GM12865 (cell line): ENCODE data around the gene TIMM44.

Experiments used
- DNase-seq: peaks from one replicate; pipeline ENCODE4 v3.0.0; 2010; ENCODE audit warnings: low read depth
- H3K4me3 ChIP-seq: 2 replicates; pipeline ENCODE4 v1.5.1; 2011; ENCODE audit warnings: mild to moderate bottlenecking, low read depth, low read length, control low read depth
- TF ChIP-seq, protein P1 (sequence below): IDR thresholded peaks from 2 replicates; pipeline ENCODE4 v1.5.1; 2011; ENCODE audit warnings: low read length, control low read depth, low read depth, inconsistent platforms; ENCODE audit not compliant: insufficient read depth; ENCODE audit errors: missing control alignments

Gene TIMM44

DNA sequence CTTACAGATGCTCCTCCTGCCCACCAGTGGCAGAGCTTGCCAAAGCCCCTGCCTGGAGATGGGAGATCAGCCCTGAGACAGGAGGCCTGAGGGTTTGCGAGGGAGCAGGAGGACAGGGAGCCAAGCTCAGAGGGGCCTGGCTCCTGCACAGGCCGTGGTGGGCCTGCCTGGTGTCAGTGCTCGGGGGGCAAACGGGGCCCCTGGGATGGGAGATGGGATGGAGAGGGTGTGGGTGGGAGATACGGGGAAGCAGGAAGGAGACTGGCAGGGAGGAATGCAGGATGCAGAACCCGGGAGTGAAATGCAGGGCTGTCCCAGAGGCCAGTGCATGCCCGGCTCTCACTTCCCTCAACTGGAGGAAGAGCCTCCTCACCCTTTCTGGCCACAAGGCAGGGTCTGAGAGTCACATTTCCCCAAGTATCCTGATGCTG is 42.0 kb upstream of the TIMM44 start:
- TF ChIP-seq, protein P1, sequence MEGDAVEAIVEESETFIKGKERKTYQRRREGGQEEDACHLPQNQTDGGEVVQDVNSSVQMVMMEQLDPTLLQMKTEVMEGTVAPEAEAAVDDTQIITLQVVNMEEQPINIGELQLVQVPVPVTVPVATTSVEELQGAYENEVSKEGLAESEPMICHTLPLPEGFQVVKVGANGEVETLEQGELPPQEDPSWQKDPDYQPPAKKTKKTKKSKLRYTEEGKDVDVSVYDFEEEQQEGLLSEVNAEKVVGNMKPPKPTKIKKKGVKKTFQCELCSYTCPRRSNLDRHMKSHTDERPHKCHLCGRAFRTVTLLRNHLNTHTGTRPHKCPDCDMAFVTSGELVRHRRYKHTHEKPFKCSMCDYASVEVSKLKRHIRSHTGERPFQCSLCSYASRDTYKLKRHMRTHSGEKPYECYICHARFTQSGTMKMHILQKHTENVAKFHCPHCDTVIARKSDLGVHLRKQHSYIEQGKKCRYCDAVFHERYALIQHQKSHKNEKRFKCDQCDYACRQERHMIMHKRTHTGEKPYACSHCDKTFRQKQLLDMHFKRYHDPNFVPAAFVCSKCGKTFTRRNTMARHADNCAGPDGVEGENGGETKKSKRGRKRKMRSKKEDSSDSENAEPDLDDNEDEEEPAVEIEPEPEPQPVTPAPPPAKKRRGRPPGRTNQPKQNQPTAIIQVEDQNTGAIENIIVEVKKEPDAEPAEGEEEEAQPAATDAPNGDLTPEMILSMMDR, result no peak
- DNase-seq, result no peak
- no peak overlapping the region for H3K4me3 ChIP-seq

DNA sequence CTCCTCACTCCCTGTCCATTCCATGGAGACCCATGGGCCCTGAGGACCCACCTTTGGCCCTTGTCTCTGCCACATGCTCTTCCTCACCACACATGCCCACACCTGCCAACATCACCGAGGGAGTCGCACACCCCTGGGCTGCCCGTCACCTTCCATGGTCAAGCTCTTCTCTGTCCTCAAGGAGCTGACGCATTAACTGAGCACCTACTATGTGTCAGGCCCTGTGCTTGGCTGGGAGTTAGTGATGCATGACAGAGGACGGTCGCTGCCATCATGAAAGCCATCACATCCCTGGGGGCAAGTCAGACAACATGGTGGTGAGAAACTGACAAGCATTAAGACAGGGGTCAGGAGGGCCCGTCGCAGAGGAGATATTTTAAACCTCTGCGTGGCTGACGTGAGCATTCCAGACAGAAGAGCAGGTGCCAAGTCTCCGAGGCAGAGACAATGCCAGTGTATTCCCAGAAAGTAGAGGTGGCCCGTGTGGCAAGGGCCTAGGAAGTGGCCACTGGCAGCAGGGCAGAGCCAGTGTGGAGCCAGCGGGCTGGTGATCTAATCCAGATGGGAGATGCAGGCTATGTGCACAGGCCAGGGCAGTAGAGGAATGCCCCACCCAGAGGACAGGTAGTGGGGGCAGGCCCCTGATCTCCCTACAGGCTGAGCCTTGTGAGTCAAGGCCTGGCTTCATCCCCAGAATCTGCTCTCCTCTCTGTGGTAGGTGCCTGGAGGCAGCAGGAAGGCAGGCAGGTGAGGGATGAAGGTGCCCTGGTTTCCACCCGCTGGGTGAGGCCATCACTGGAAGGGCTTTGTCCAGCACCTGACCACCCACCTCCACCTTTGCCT is 40.8 kb upstream of the TIMM44 start:
- H3K4me3 ChIP-seq, result no peak overlapping the region
- no peak for DNase-seq
- TF ChIP-seq, protein P1, result no peak

DNA sequence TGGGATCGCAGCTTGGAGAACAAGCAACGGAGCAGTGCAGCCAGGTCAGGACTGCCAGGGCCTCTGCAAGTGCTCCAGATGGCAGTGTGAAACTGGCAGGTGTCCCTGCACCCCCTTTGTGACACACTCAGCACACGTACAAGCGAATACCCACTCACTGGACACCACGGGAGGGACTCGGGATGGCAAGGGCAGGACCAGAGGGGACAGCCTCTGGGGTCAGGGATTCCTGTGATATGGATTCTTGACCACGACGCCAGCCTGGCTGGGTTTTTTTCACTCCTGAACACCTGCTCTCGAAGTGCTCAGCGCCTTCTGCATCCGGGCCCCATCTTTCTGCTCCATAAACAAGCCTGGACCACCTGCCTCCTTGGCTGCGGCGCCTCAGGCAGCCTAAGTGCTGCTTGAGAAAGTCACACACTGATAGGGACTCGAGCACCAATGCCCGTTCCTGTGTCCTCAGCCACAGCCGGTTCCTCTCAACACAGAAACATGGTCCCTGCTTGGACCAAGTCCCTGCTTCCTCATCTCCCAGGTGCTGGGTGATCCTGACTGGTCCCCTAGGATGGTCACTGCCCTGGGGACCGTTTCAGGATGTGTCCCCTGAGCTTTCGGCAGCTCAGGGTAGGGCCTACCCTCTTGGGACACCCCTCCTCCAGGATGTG is 40.0 kb upstream of the TIMM44 start:
- DNase-seq, result no peak
- no peak overlapping the region for H3K4me3 ChIP-seq
- TF ChIP-seq, protein P1, result no peak

DNA sequence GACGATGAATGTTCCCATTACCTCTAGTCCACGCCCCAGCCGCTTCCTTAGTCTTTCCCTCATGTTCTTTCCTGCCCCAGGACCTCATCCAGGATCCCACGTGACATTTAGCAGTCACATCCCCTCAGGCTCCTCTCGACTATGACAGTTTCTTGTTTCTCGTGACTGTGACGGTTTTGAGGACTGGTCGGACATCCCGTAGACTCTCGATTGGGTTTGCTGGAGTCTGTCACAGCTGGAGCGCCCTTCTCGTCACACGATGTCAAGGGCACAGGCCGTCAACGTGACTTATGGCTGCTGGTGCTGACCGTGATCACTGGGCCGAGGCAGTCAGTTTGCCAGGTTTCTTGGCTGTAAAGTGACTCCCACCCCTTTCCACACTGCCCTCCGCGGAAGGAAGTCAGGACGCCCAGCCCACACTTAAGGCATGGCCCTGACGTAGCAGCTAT is 39.2 kb upstream of the TIMM44 start:
- no peak for DNase-seq

DNA sequence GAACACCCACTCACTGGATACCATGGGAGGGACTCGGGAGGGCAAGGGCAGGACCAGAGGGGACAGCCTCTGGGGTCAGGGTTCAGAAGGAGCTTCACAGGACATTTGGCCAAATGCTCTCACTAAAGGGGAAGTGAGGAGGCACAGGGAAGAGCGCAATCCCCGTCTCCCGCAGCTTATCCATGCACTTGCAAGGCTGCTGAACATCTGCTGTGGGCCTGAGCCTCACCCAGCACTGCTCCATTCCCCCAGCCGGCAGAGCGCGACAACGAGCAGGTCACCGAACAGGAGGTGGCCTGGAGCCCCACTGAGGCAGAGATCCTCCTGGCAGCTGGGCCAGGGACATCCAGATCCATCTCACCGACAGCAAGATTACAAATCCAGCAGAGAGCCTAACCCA is 38.6 kb upstream of the TIMM44 start:
- TF ChIP-seq, protein P1, result no peak
- DNase-seq, result no peak

More for the DNA sequence above, 39.2 kb upstream of the TIMM44 start:
- TF ChIP-seq, protein P1, result no peak
- no peak overlapping the region for H3K4me3 ChIP-seq

DNA sequence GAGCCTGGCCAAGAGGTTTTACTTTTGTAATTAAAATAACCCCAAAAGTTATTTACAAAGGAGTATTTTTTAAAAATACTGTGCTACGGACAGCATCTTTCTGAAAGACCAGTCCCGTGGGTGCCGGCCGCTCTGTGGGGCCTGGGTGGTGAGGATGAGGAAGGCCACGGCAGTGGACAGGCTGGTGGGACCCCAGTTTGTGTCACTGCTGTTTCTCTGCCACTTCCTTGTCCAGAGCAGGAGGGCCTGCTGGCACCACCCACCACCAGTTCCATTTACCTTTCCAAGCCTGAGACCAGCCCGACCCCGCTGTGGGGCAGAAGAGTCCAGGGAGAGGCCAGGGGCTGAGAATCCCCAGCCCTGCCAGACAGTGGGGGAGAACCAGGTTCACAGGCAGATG is 38.2 kb upstream of the TIMM44 start:
- no peak overlapping the region for H3K4me3 ChIP-seq
- TF ChIP-seq, protein P1, result no peak
- no peak for DNase-seq

More for the DNA sequence above, 38.6 kb upstream of the TIMM44 start:
- H3K4me3 ChIP-seq, result no peak overlapping the region
